ENCODE data around the gene HRAS. TPM values are rescaled to one million over a fixed set of nuclear protein-coding genes. Genes with fewer than 3 reads are reported as not detected.

The HRAS gene
- total RNA-seq, 4 donors from 2014 or later, result 17.1 to 50.0 (median 37.6) TPM

DNA sequence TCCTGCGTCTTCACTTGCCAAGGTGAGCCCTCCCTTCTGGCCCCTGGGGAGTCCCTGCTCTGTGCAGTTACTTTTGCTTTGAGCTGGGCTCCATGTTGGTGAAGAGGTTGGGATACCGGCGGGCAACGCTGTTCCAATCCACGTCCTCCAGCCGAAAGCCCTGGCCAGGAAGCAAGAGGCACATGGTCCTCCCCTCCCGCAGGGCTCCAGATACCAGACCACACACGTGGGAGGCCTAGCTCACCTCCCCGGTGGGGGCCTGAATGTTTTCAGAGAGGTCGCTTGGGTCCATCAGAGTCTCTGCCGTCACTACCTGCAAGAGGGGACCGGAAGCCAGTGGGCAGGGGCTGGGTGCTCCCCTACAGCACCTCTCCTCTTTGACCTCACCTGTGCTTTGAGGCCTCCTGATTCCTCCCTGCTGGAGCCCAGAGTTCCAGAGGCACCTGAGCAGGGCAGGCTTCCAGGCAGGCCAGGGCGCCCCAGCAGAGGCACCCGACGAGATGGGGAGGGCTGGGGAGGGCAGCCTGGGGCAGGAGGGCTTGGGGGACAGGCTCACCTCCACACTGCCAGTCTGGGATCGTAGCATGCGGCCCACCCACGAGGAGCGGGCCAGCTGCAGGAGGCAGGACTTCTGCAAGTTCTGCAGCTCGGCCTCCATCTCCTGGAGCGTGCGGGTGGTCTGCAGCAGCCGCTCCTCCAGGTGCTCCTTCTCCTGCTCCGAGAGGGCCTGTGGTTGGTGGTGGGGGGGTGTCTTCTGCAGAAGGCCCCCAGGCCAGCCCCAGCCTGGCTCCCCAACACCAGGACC lies 22.2 kb upstream of the HRAS start:
- in situ Hi-C loops (cut with MboI; ENCODE audit: low sequenced_read_pairs in 4 of 4) (loop anchor here (25.0 kb wide), 2 partner anchors 155 to 180 kb away; partner anchors contain the start of genes EPS8L2 (in 3 of the 4) and TALDO1 (in 1 of the 4)), intact Hi-C loops (cut with DNase I; ENCODE audit: low total_unique reads) (no loop called here)
- Histone ChIP-seq H3K36me3 (no peaks in the 10 kb centered on the region), H3K27ac (no peak overlapping the region), H3K4me1 (peaks cover 14 to 18% of the 10 kb centered on the region in 2 donors), H3K9me3 (no peaks in the 10 kb centered on the region), H3K4me3 (no peak overlapping the region), H3K27me3 (peaks cover 50 to 54% (median 52%) of the 10 kb centered on the region in 3 donors)
- TF ChIP-seq, protein P1, sequence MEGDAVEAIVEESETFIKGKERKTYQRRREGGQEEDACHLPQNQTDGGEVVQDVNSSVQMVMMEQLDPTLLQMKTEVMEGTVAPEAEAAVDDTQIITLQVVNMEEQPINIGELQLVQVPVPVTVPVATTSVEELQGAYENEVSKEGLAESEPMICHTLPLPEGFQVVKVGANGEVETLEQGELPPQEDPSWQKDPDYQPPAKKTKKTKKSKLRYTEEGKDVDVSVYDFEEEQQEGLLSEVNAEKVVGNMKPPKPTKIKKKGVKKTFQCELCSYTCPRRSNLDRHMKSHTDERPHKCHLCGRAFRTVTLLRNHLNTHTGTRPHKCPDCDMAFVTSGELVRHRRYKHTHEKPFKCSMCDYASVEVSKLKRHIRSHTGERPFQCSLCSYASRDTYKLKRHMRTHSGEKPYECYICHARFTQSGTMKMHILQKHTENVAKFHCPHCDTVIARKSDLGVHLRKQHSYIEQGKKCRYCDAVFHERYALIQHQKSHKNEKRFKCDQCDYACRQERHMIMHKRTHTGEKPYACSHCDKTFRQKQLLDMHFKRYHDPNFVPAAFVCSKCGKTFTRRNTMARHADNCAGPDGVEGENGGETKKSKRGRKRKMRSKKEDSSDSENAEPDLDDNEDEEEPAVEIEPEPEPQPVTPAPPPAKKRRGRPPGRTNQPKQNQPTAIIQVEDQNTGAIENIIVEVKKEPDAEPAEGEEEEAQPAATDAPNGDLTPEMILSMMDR (IDR thresholded peaks at IDR 0.05 in 4 of 5, conservative IDR thresholded peaks at IDR 0.05 in 1 of 5), result no peak
- no peak for TF ChIP-seq POLR2A (IDR thresholded peaks at IDR 0.05)
- no peak for DNase-seq
- ATAC-seq, result no peak

DNA sequence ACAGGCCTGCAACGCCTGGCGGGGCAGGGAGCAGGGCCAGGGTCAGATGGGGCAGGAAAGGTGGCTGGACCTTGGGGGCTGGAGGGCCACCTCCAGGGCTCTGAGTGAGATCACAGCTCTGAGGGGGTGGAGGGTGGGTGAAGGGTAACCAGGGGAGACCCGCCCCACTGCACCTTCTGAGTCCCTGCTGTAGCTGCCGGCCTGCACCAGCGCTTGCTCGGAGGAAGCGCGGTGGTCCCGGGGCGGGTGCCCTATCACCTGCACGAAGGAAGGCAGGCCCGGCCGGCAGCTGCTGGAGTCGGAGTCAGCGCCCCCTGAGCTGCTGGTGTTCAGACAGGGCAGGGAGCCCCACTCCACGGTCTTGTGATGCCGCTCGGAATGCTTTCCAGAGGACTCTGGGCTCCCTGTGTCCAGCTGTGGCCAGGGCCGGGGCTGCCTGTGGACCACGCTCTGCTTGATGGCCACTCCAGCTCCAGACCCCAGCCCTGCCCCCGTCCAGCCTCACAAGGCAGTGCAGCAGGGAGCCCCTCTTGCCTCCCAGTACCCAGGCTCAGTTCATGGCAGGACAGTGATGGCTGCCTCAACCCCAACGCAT lies 21.4 kb upstream of the HRAS start:
- DNase-seq (no peak), ATAC-seq (no peak)
- in situ Hi-C loops (cut with MboI; ENCODE audit: low sequenced_read_pairs in 4 of 4) (loop anchor here (25.0 kb wide), 2 partner anchors 156 to 181 kb away; partner anchors contain the start of genes EPS8L2 (in 3 of the 4) and TALDO1 (in 1 of the 4)), intact Hi-C loops (cut with DNase I; ENCODE audit: low total_unique reads) (no loop called here)
- H3K4me3 ChIP-seq, result no peak overlapping the region
- H3K27me3 ChIP-seq, result peaks cover 50 to 56% (median 53%) of the 10 kb centered on the region in 3 donors
- H3K27ac ChIP-seq, result no peak overlapping the region
- TF ChIP-seq POLR2A (IDR thresholded peaks at IDR 0.05), result no peak
- TF ChIP-seq, protein P1 (IDR thresholded peaks at IDR 0.05 in 4 of 5, conservative IDR thresholded peaks at IDR 0.05 in 1 of 5), result no peak
- H3K36me3 ChIP-seq, result no peaks in the 10 kb centered on the region
- peaks cover 14 to 18% of the 10 kb centered on the region in 2 donors for H3K4me1 ChIP-seq
- no peaks in the 10 kb centered on the region for H3K9me3 ChIP-seq

- DNase-seq, result no peak
- in situ Hi-C loops (cut with MboI; ENCODE audit: low sequenced_read_pairs in 4 of 4) (loop anchor here (25.0 kb wide), 2 partner anchors 156 to 181 kb away; partner anchors contain the start of genes EPS8L2 (in 3 of the 4) and TALDO1 (in 1 of the 4)), intact Hi-C loops (cut with DNase I; ENCODE audit: low total_unique reads) (loop anchor here (1.0 kb wide), 1 partner anchor 167 kb away; no protein-coding TSS in a partner anchor)
- peaks cover 50 to 56% (median 55%) of the 10 kb centered on the region in 3 donors for H3K27me3 ChIP-seq
- ATAC-seq, result no peak
- no peak overlapping the region for H3K27ac ChIP-seq
- no peaks in the 10 kb centered on the region for H3K9me3 ChIP-seq
- TF ChIP-seq POLR2A (IDR thresholded peaks at IDR 0.05), result no peak
- TF ChIP-seq, protein P1 (IDR thresholded peaks at IDR 0.05 in 4 of 5, conservative IDR thresholded peaks at IDR 0.05 in 1 of 5), result no peak
- no peak overlapping the region for H3K4me3 ChIP-seq
- no peaks in the 10 kb centered on the region for H3K36me3 ChIP-seq
- H3K4me1 ChIP-seq, result peaks cover 14 to 15% of the 10 kb centered on the region in 2 donors
Observed at GRCh38 chr11:555780-556661, 20.6 kb upstream of the HRAS start.

DNA sequence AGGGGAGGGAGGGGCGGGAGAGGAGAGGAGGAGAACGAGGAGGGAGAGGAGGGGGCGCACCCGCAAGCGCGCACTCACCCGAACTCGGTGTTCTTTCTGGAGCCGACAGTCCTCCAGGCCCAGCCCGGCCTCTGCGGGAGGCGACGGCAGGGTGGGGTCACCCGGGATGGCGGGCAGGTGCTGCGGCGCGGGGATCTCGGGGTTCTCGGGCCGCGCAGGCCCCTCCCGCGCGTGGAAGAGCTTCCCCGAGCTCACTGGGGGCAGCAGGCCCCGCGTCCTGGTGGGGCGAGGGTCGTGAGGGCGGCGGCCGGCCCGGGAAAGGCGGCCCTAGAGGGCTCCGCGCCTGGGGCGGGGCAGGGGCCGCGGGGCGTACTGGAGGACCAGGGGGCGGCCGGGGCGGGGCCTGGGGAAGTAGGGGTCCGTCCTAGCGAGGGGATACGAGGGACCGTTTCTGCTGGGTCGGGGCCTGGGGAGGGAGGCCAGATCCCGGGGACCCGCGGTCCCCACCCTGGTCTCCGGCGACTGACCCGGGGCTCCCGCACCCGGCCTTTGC lies 19.9 kb upstream of the HRAS start:
- Histone ChIP-seq H3K36me3 (no peaks in the 10 kb centered on the region), H3K4me3 (peak overlapping the region in 2 of 4 donors; percentile 5 to 24), H3K9me3 (no peaks in the 10 kb centered on the region), H3K4me1 (peaks cover 12 to 13% of the 10 kb centered on the region in 2 donors), H3K27ac (no peak overlapping the region), H3K27me3 (peaks cover 50 to 56% (median 55%) of the 10 kb centered on the region in 3 donors)
- in situ Hi-C loops (cut with MboI; ENCODE audit: low sequenced_read_pairs in 4 of 4), result loop anchor here (25.0 kb wide), 2 partner anchors 157 to 182 kb away; partner anchors contain the start of genes EPS8L2 (in 3 of the 4) and TALDO1 (in 1 of the 4)
- TF ChIP-seq POLR2A (IDR thresholded peaks at IDR 0.05), result no peak
- TF ChIP-seq, protein P1 (IDR thresholded peaks at IDR 0.05 in 4 of 5, conservative IDR thresholded peaks at IDR 0.05 in 1 of 5), result no peak
- intact Hi-C loops (cut with DNase I; ENCODE audit: low total_unique reads), result loop anchor here (1.0 kb wide), 1 partner anchor 168 kb away; no protein-coding TSS in a partner anchor
- ATAC-seq, result peak in 1 of 2 donors; percentile 11
- DNase-seq, result no peak
